K562 (cell line): ENCODE results near the gene SFTPB. TPM values are rescaled to one million over a fixed set of nuclear protein-coding genes. Genes with fewer than 3 reads are reported as not detected.

Experiments
- ARHGAP35 ChIP-seq: fragments of 450-650 bp; IDR thresholded peaks from 2 replicates; pipeline ENCODE4 v1.6.1; 2018; ENCODE audit not compliant: partially characterized antibody
- CBFA2T3 ChIP-seq: fragments of 450-650 bp; IDR thresholded peaks from 2 replicates; pipeline ENCODE4 v1.6.1; 2017
- CEBPB ChIP-seq: fragments of 450-650 bp; IDR thresholded peaks from 2 replicates; pipeline ENCODE4 v1.6.1; 2016; ENCODE audit warnings: missing genetic modification characterization, missing compliant biosample characterization
- ELF1 ChIP-seq: fragments of 200-800 bp; sonication (Bioruptor generic); IDR thresholded peaks from 2 replicates; pipeline ENCODE4 v1.6.1; 2016; ENCODE audit warnings: missing genetic modification characterization, missing compliant biosample characterization
- GABPB1 ChIP-seq: sonication (generic); formaldehyde crosslinking; IDR thresholded peaks from 2 replicates; pipeline ENCODE4 v1.8.0; 2022; ENCODE audit warnings: mild to moderate bottlenecking, missing genetic modification reagents
- GATA2 ChIP-seq: sonication (generic); formaldehyde crosslinking; IDR thresholded peaks from 2 replicates; pipeline ENCODE4 v1.4.0; 2020; ENCODE audit warnings: mild to moderate bottlenecking, missing genetic modification reagents
- HEY1 ChIP-seq: fragments of 250-450 bp; sonication (Bioruptor Pico); IDR thresholded peaks from 2 replicates; pipeline ENCODE4 v1.5.0; 2020; ENCODE audit warnings: mild to moderate bottlenecking, moderate library complexity, borderline replicate concordance
- KAT2B ChIP-seq: IDR thresholded peaks from one replicate; pipeline ENCODE4 v1.6.1; 2012; ENCODE audit warnings: low read depth, mild to moderate bottlenecking, control low read depth, inconsistent platforms, low read length, moderate library complexity
- NR2C1 ChIP-seq, 2 experiments: fragments of 450-650 bp; IDR thresholded peaks; 2 replicates each; pipeline ENCODE4 v1.6.1; 2017; ENCODE audit warnings: mild to moderate bottlenecking in 2 of 2, antibody characterized with exemption in 1 of 2, inconsistent platforms in 1 of 2, missing compliant biosample characterization in 1 of 2, missing genetic modification characterization in 1 of 2
- NR4A1 ChIP-seq, 2 experiments: fragments of 250-450 bp in 1 of 2; fragments of 450-650 bp in 1 of 2; sonication (Bioruptor Pico) in 1 of 2; IDR thresholded peaks; 2 replicates each; pipeline versions ENCODE4 v1.4.0 to v1.6.1; 2016 to 2020; ENCODE audit warnings: mild to moderate bottlenecking in 2 of 2, missing compliant biosample characterization in 1 of 2, missing genetic modification characterization in 1 of 2, moderate library complexity in 1 of 2
- POLR2H ChIP-seq: IDR thresholded peaks from 2 replicates; pipeline ENCODE4 v1.6.1; 2016; ENCODE audit warnings: missing genetic modification characterization, low read depth, mild to moderate bottlenecking, control low read depth, missing compliant biosample characterization, moderate library complexity
- PTTG1 ChIP-seq: fragments of 450-650 bp; IDR thresholded peaks from 2 replicates; pipeline ENCODE4 v1.6.1; 2016; ENCODE audit warnings: low read depth, mild to moderate bottlenecking, missing genetic modification characterization, missing compliant biosample characterization
- PURB ChIP-seq: sonication (generic); formaldehyde crosslinking; IDR thresholded peaks from 2 replicates; pipeline ENCODE4 v1.9.0; 2021; ENCODE audit warnings: low read depth, mild to moderate bottlenecking, missing genetic modification reagents
- SIX5 ChIP-seq, 2 experiments: IDR thresholded peaks; 2 replicates each; pipeline ENCODE4 v1.6.1; 2011; ENCODE audit warnings: low read length in 2 of 2, borderline replicate concordance in 1 of 2, low read depth in 1 of 2, mild to moderate bottlenecking in 1 of 2, moderate library complexity in 1 of 2; ENCODE audit not compliant: insufficient read depth in 1 of 2
- SMARCC2 ChIP-seq: fragments of 450-650 bp; IDR thresholded peaks from 2 replicates; pipeline ENCODE4 v1.6.1; 2017; ENCODE audit warnings: antibody characterized with exemption, moderate library complexity, mild to moderate bottlenecking, low read depth
- ZBTB7A ChIP-seq: IDR thresholded peaks from 2 replicates; pipeline ENCODE4 v1.6.1; 2011; ENCODE audit warnings: low read depth, mild to moderate bottlenecking, low read length, moderate library complexity, borderline replicate concordance; ENCODE audit not compliant: control insufficient read depth
- ZNF175 ChIP-seq: fragments of 200-800 bp; sonication (Bioruptor generic); IDR thresholded peaks from 2 replicates; pipeline ENCODE4 v1.6.1; 2016; ENCODE audit warnings: low read depth, mild to moderate bottlenecking, missing genetic modification characterization, missing compliant biosample characterization
- ZNF717 ChIP-seq: fragments of 250-450 bp; sonication (Bioruptor Pico); IDR thresholded peaks from 2 replicates; pipeline ENCODE4 v1.5.0; 2021
- polyA plus RNA-seq, 8 experiments: library from polyadenylated mRNA; depleted of rRNA in 4 of 8; stranded (reverse) in 5 of 8; unstranded in 3 of 8; fragments of >200 nt; fragmentation: Nextera tagmentation in 2 of 8; fragmentation: Illumina TruSeq in 1 of 8; extraction: Ambion mirVana in 2 of 8; extraction: Trizol in 1 of 8; gene quantifications; 2 replicates each; pipeline versions ENCODE4 v1.2.1 to v1.2.3, GENCODE V29; 2011 to 2014; ENCODE audit warnings: inconsistent platforms in 1 of 8, missing spikeins in 1 of 8
- total RNA-seq, 7 experiments: library from RNA; depleted of rRNA in 6 of 7; stranded (reverse); fragments of >200 nt in 6 of 7; fragmentation: Illumina TruSeq in 2 of 7; extraction: Trizol in 2 of 7; gene quantifications; 2 replicates each; pipeline versions ENCODE4 v1.2.1 to v1.2.3, GENCODE V29; 2011 to 2021; ENCODE audit warnings: low replicate concordance in 1 of 7
- TF ChIP-seq, protein P1 (sequence below): IDR thresholded peaks from 2 replicates; pipeline ENCODE4 v1.6.1; 2012; ENCODE audit warnings: low read depth, low read length, improper control_type of control experiment, borderline replicate concordance
- TF ChIP-seq, protein P2 (sequence below), 2 experiments: fragments of 450-650 bp; IDR thresholded peaks; 2 replicates each; pipeline ENCODE4 v1.6.1; 2016
- TF ChIP-seq, protein P3 (sequence below): fragments of 450-650 bp; IDR thresholded peaks from 2 replicates; pipeline ENCODE4 v1.7.1; 2018; ENCODE audit warnings: mild to moderate bottlenecking, low read depth; ENCODE audit not compliant: partially characterized antibody

Gene SFTPB
- total and polyA plus RNA-seq, 9 of the 15 experiments (the other 6 are each of a cell fraction or from before 2014, with no cell fraction given) = 0.03 to 7.0 TPM; not detected in 7

DNA sequence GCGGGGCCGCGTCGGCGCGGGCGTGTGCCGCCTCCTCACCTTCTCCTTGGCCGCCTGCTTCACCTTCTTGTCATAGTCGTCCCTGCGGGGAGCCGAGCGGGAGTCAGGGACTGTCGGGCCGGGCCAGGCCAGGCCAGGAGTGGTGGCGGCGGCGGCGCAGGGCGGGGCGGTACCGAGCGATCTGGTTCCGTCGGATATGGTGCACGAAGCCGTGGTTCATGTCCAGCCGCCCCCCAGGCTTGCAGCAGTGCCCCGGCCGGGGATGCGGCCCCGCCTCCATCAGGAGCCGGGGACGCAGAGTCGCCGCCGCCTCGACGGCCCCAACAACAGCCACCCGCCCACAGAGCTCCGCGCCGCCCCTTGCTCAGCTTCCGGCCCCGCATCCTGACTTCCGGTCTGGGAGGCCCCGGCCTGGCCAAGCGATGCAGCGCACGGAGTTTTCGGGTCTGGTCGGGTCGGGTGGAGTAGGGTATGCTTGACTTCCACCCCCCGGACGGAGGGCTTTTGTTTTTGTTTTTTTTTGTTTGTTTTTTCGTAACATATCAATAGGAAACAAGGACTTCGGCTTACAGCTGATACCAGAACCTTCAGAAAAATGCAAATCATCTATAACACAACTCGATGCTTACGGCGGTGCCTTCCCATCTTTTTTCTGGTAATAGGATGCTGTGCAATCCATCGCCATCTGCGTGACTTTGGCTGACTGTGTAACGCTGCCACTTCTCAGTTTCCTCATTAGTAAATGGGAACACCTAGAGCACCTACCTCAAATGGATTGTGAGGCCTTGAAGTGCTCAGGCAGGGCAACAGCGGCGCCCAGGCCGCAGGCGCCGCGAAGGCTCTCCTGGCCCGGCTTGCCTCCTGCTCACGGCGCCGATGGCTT lies 56.1 kb downstream of the SFTPB start, which contains the start of gene C2orf68 (continued):
- TF ChIP-seq ELF1 (tag) (peak; percentile 83), CEBPB (tag) (no peak), NR4A1 (CRISPR knock-in tag; IDR thresholded peaks at IDR 0.05) (no peak), NR4A1 (tag; IDR thresholded peaks at IDR 0.05) (no peak), ARHGAP35 (no peak), PURB (CRISPR knock-in tag) (no peak), GABPB1 (CRISPR knock-in tag) (peak; percentile 91), KAT2B (no peak), ZNF175 (CRISPR knock-in tag) (0 out of 2 replicates have a peak, but pooled peaks have one; percentile 27), HEY1 (CRISPR knock-in tag) (no peak), PTTG1 (tag) (no peak), CBFA2T3 (no peak), NR2C1 (IDR thresholded peaks at IDR 0.05) (no peak), NR2C1 (tag; IDR thresholded peaks at IDR 0.05) (no peak), POLR2H (peak; percentile 95), SIX5 (IDR thresholded peaks at IDR 0.05; ENCODE audit: borderline replicate concordance in 1 of 2, insufficient read depth in 1 of 2, low read depth in 1 of 2, low read length in 2 of 2) (no peak), SMARCC2 (0 out of 2 replicates have a peak, but pooled peaks have one; percentile 17), ZNF717 (CRISPR knock-in tag) (no peak), GATA2 (no peak; the same call in 1 of the 2 replicates), ZBTB7A (peak; percentile 89)
- TF ChIP-seq, protein P1, sequence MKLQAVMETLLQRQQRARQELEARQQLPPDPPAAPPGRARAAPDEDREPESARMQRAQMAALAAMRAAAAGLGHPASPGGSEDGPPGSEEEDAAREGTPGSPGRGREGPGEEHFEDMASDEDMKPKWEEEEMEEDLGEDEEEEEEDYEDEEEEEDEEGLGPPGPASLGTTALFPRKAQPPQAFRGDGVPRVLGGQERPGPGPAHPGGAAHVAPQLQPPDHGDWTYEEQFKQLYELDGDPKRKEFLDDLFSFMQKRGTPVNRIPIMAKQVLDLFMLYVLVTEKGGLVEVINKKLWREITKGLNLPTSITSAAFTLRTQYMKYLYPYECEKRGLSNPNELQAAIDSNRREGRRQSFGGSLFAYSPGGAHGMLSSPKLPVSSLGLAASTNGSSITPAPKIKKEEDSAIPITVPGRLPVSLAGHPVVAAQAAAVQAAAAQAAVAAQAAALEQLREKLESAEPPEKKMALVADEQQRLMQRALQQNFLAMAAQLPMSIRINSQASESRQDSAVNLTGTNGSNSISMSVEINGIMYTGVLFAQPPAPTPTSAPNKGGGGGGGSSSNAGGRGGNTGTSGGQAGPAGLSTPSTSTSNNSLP = no peak
- TF ChIP-seq, protein P2, sequence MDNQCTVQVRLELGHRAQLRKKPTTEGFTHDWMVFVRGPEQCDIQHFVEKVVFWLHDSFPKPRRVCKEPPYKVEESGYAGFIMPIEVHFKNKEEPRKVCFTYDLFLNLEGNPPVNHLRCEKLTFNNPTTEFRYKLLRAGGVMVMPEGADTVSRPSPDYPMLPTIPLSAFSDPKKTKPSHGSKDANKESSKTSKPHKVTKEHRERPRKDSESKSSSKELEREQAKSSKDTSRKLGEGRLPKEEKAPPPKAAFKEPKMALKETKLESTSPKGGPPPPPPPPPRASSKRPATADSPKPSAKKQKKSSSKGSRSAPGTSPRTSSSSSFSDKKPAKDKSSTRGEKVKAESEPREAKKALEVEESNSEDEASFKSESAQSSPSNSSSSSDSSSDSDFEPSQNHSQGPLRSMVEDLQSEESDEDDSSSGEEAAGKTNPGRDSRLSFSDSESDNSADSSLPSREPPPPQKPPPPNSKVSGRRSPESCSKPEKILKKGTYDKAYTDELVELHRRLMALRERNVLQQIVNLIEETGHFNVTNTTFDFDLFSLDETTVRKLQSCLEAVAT (IDR thresholded peaks at IDR 0.05) = no peak
- TF ChIP-seq, protein P3, sequence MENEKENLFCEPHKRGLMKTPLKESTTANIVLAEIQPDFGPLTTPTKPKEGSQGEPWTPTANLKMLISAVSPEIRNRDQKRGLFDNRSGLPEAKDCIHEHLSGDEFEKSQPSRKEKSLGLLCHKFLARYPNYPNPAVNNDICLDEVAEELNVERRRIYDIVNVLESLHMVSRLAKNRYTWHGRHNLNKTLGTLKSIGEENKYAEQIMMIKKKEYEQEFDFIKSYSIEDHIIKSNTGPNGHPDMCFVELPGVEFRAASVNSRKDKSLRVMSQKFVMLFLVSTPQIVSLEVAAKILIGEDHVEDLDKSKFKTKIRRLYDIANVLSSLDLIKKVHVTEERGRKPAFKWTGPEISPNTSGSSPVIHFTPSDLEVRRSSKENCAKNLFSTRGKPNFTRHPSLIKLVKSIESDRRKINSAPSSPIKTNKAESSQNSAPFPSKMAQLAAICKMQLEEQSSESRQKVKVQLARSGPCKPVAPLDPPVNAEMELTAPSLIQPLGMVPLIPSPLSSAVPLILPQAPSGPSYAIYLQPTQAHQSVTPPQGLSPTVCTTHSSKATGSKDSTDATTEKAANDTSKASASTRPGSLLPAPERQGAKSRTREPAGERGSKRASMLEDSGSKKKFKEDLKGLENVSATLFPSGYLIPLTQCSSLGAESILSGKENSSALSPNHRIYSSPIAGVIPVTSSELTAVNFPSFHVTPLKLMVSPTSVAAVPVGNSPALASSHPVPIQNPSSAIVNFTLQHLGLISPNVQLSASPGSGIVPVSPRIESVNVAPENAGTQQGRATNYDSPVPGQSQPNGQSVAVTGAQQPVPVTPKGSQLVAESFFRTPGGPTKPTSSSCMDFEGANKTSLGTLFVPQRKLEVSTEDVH = no peak
